Parathyroid adenoma (tissue), 2 donors: Measurements from ENCODE around the gene SPIN1.

Experiments used
- H2AFZ ChIP-seq: fragments of 300-600 bp; sonication (generic); one replicate; pipeline ENCODE4 v1.7.0; 2017; ENCODE audit warnings: antibody characterized with exemption, mild to moderate bottlenecking
- H3K27ac ChIP-seq: fragments of 300-600 bp; sonication (generic); one replicate; pipeline ENCODE4 v1.7.0; 2017
- H3K27me3 ChIP-seq: fragments of 300-600 bp; sonication (generic); one replicate; pipeline ENCODE4 v1.7.0; 2017; ENCODE audit warnings: low read length; ENCODE audit not compliant: control insufficient read depth, insufficient read depth
- H3K36me3 ChIP-seq: fragments of 300-600 bp; sonication (generic); one replicate; pipeline ENCODE4 v1.7.0; 2017; ENCODE audit warnings: low read length; ENCODE audit not compliant: control insufficient read depth, insufficient read depth
- H3K4me1 ChIP-seq: fragments of 300-600 bp; sonication (generic); one replicate; pipeline ENCODE4 v1.7.0; 2017; ENCODE audit warnings: control low read depth
- H3K4me2 ChIP-seq: fragments of 300-600 bp; sonication (generic); one replicate; pipeline ENCODE4 v1.7.0; 2017; ENCODE audit warnings: low read length
- H3K4me3 ChIP-seq: fragments of 300-600 bp; sonication (generic); one replicate; pipeline ENCODE4 v1.7.0; 2017; ENCODE audit warnings: low read depth, low read length
- H3K79me2 ChIP-seq: fragments of 300-600 bp; sonication (generic); one replicate; pipeline ENCODE4 v1.7.0; 2017; ENCODE audit warnings: control low read depth
- H3K9ac ChIP-seq: fragments of 300-600 bp; sonication (generic); one replicate; pipeline ENCODE4 v1.7.0; 2017; ENCODE audit warnings: mild to moderate bottlenecking
- H3K9me3 ChIP-seq: fragments of 300-600 bp; sonication (generic); one replicate; pipeline ENCODE4 v1.7.0; 2017; ENCODE audit warnings: low read length; ENCODE audit not compliant: control insufficient read depth
- CTCF ChIP-seq: fragments of 300-600 bp; sonication (generic); IDR thresholded peaks from one replicate; pipeline ENCODE4 v1.7.0; 2017; ENCODE audit warnings: antibody characterized with exemption, mild to moderate bottlenecking
- donor health status: primary hyperparathyroidism.

Gene SPIN1

GRCh38 chr9:88458716-88459465 is 70.6 kb downstream of the SPIN1 start:
- Histone ChIP-seq H3K36me3 (no peaks in the 10 kb centered on the region), H3K4me1 (no peaks in the 10 kb centered on the region), H3K4me2 (no peak overlapping the region), H3K4me3 (no peak overlapping the region), H2AFZ (no peak overlapping the region), H3K9ac (no peak overlapping the region), H3K27me3 (no peaks in the 10 kb centered on the region), H3K27ac (no peak overlapping the region), H3K9me3 (no peaks in the 10 kb centered on the region), H3K79me2 (no peaks in the 10 kb centered on the region)
- no peak for TF ChIP-seq CTCF

GRCh38 chr9:88460587-88461332 is 72.5 kb downstream of the SPIN1 start:
- H3K4me1 ChIP-seq: no peaks in the 10 kb centered on the region
- no peak overlapping the region for H3K4me3 ChIP-seq
- H3K27ac ChIP-seq: no peak overlapping the region
- H2AFZ ChIP-seq: no peak overlapping the region
- TF ChIP-seq CTCF: no peak
- H3K4me2 ChIP-seq: no peak overlapping the region
- H3K79me2 ChIP-seq: no peaks in the 10 kb centered on the region
- no peak overlapping the region for H3K9ac ChIP-seq
- H3K27me3 ChIP-seq: no peaks in the 10 kb centered on the region
- no peaks in the 10 kb centered on the region for H3K36me3 ChIP-seq
- H3K9me3 ChIP-seq: no peaks in the 10 kb centered on the region

- no peak overlapping the region for H3K4me2 ChIP-seq
- H3K4me1 ChIP-seq: no peaks in the 10 kb centered on the region
- H3K27me3 ChIP-seq: no peaks in the 10 kb centered on the region
- H2AFZ ChIP-seq: no peak overlapping the region
- no peak overlapping the region for H3K27ac ChIP-seq
- no peak for TF ChIP-seq CTCF
- H3K4me3 ChIP-seq: no peak overlapping the region
- no peaks in the 10 kb centered on the region for H3K79me2 ChIP-seq
- H3K9me3 ChIP-seq: no peaks in the 10 kb centered on the region
- H3K36me3 ChIP-seq: no peaks in the 10 kb centered on the region
- H3K9ac ChIP-seq: no peak overlapping the region
Measured at GRCh38 chr9:88462191-88462590, 73.9 kb downstream of the SPIN1 start.

- H3K79me2 ChIP-seq: no peaks in the 10 kb centered on the region
- no peak overlapping the region for H2AFZ ChIP-seq
- TF ChIP-seq CTCF: no peak
Measured at GRCh38 chr9:88464851-88465250, 76.6 kb downstream of the SPIN1 start.

More at GRCh38 chr9:88464851-88465250, 76.6 kb downstream of the SPIN1 start:
- H3K4me2 ChIP-seq: no peak overlapping the region
- H3K9me3 ChIP-seq: no peaks in the 10 kb centered on the region
- H3K4me1 ChIP-seq: no peaks in the 10 kb centered on the region
- no peak overlapping the region for H3K4me3 ChIP-seq
- H3K36me3 ChIP-seq: no peaks in the 10 kb centered on the region
- no peaks in the 10 kb centered on the region for H3K27me3 ChIP-seq
- H3K27ac ChIP-seq: no peak overlapping the region
- no peak overlapping the region for H3K9ac ChIP-seq
